ENCODE measurements around the gene PROS1.
"Not testable (repeated sequence)": the region's sequence is repeated elsewhere in the genome, so short reads cannot be mapped to it uniquely, and the experiment has no call there.

Gene PROS1

GRCh38 chr3:93867425-93867824, 106.3 kb downstream of the PROS1 start:
- Histone ChIP-seq H3K36me3 (ENCODE audit: insufficient read depth, low read length) (no peaks in the 10 kb centered on the region), H3K27ac (no peak overlapping the region), H3K4me3 (no peak overlapping the region), H3K9me3 (ENCODE audit: low read depth, low read length) (no peaks in the 10 kb centered on the region), H3K9ac (ENCODE audit: insufficient read length) (no peak overlapping the region)
- DNase-seq (ENCODE audit: low read depth, low spot score) = no peak
- TF ChIP-seq POLR2AphosphoS5 (IDR thresholded peaks at IDR 0.05; ENCODE audit: borderline replicate concordance, low read depth, low read length) (no peak), FOXP2 (optimal IDR thresholded peaks at IDR 0.05; ENCODE audit: control extremely low read depth, extremely low read length, insufficient read depth) (no peak), EZH2 (IDR thresholded peaks at IDR 0.05) (no peak)

GRCh38 chr3:93861017-93861416, 112.7 kb downstream of the PROS1 start:
- Histone ChIP-seq H3K4me3 (no peak overlapping the region), H3K27ac (no peak overlapping the region), H3K36me3 (ENCODE audit: insufficient read depth, low read length) (no peaks in the 10 kb centered on the region), H3K9ac (ENCODE audit: insufficient read length) (no peak overlapping the region), H3K9me3 (ENCODE audit: low read depth, low read length) (no peaks in the 10 kb centered on the region)
- no peak for DNase-seq (ENCODE audit: low read depth, low spot score)
- TF ChIP-seq POLR2AphosphoS5 (IDR thresholded peaks at IDR 0.05; ENCODE audit: borderline replicate concordance, low read depth, low read length) (no peak), EZH2 (IDR thresholded peaks at IDR 0.05) (no peak), FOXP2 (optimal IDR thresholded peaks at IDR 0.05; ENCODE audit: control extremely low read depth, extremely low read length, insufficient read depth) (no peak)

- H3K27ac ChIP-seq = no peak overlapping the region
- no peaks in the 10 kb centered on the region for H3K9me3 ChIP-seq (ENCODE audit: low read depth, low read length)
- H3K4me3 ChIP-seq = no peak overlapping the region
- H3K9ac ChIP-seq (ENCODE audit: insufficient read length) = no peak overlapping the region
- DNase-seq (ENCODE audit: low read depth, low spot score) = no peak
- TF ChIP-seq POLR2AphosphoS5 (IDR thresholded peaks at IDR 0.05; ENCODE audit: borderline replicate concordance, low read depth, low read length) (no peak), EZH2 (IDR thresholded peaks at IDR 0.05) (no peak), FOXP2 (optimal IDR thresholded peaks at IDR 0.05; ENCODE audit: control extremely low read depth, extremely low read length, insufficient read depth) (no peak)
- H3K36me3 ChIP-seq (ENCODE audit: insufficient read depth, low read length) = no peaks in the 10 kb centered on the region
Observed at GRCh38 chr3:93855401-93855800, 118.3 kb downstream of the PROS1 start.

GRCh38 chr3:93852228-93852627, 121.5 kb downstream of the PROS1 start:
- H3K36me3 ChIP-seq (ENCODE audit: insufficient read depth, low read length); H3K27ac ChIP-seq; H3K4me3 ChIP-seq; DNase-seq (ENCODE audit: low read depth, low spot score); H3K9ac ChIP-seq (ENCODE audit: insufficient read length); H3K9me3 ChIP-seq (ENCODE audit: low read depth, low read length): not testable (repeated sequence)

GRCh38 chr3:93843981-93844380, 129.7 kb downstream of the PROS1 start:
- no peak overlapping the region for H3K9ac ChIP-seq (ENCODE audit: insufficient read length)

DNA sequence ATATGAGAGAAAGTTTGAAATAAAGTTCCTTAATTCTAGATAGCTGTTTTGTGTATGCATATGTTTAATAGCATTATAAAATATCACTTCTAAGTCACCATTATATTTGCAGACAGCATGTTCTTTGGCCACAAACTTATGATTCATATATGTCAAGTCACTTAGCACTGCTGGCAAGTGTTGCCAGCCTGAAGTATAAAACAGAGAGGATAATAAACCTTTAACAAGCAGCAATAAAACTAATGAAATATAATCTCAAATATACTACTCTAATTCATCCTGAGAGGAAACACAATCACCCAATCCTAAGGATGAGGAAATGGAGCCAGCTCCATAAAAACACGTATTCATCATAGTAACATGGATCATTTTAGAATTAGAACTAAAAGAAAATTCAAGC, 134.5 kb downstream of the PROS1 start:
- H3K27ac ChIP-seq; DNase-seq (ENCODE audit: low read depth, low spot score); H3K9me3 ChIP-seq (ENCODE audit: low read depth, low read length); H3K36me3 ChIP-seq (ENCODE audit: insufficient read depth, low read length); H3K4me3 ChIP-seq; H3K9ac ChIP-seq (ENCODE audit: insufficient read length): not testable (repeated sequence)

More at GRCh38 chr3:93843981-93844380, 129.7 kb downstream of the PROS1 start:
- no peaks in the 10 kb centered on the region for H3K36me3 ChIP-seq (ENCODE audit: insufficient read depth, low read length)
- H3K9me3 ChIP-seq (ENCODE audit: low read depth, low read length) = no peaks in the 10 kb centered on the region
- no peak overlapping the region for H3K27ac ChIP-seq
- no peak overlapping the region for H3K4me3 ChIP-seq
- TF ChIP-seq POLR2AphosphoS5 (IDR thresholded peaks at IDR 0.05; ENCODE audit: borderline replicate concordance, low read depth, low read length) (no peak), EZH2 (IDR thresholded peaks at IDR 0.05) (no peak), FOXP2 (optimal IDR thresholded peaks at IDR 0.05; ENCODE audit: control extremely low read depth, extremely low read length, insufficient read depth) (no peak)
- DNase-seq (ENCODE audit: low read depth, low spot score) = no peak
